IMR-90 (cell line): ENCODE measurements around the gene XYLB. TPM values are rescaled to one million over a fixed set of nuclear protein-coding genes. Genes with fewer than 3 reads are reported as not detected.

ENCODE experiments used
- ATAC-seq: fragments of 200-7000 bp; cut with Tn5 transposase; 2 replicates; pipeline ENCODE4 v1.9.1; 2020; ENCODE audit warnings: low read depth, mild to moderate bottlenecking, moderate library complexity
- BruUV-seq: library from RNA; stranded (reverse); fragments of 400-500 nt; replicated peaks from 2 replicates; lab custom pipeline; 2021; lab: Mats Ljungman, UMichigan
- CTCF ChIA-PET: fragments of 300-600 bp; formaldehyde crosslinking; extraction: SDS; loops from one replicate; lab custom pipeline; 2021; ENCODE audit warnings: antibody characterized with exemption; lab: Yijun Ruan, JAX
- POLR2A ChIA-PET: fragments of 300-600 bp; sonication (Branson Sonifier 250); formaldehyde crosslinking; loops from one replicate; lab custom pipeline; 2022; ENCODE audit warnings: antibody characterized with exemption; ENCODE audit not compliant: unreplicated experiment; lab: Charles Lee
- DNase-seq: peaks from one replicate; pipeline ENCODE4 v3.0.0; 2013
- H2AFZ ChIP-seq: replicated peaks from 2 replicates; pipeline ENCODE3; 2013; ENCODE audit warnings: low read length, mild to moderate bottlenecking; ENCODE audit not compliant: poor library complexity
- H2AK5ac ChIP-seq: 2 replicates; pipeline ENCODE4 v1.6.1; 2013; ENCODE audit warnings: low read depth, low read length, inconsistent platforms
- H2AK9ac ChIP-seq: replicated peaks from 2 replicates; pipeline ENCODE3; 2013; ENCODE audit warnings: mild to moderate bottlenecking, low read depth, low read length, moderate library complexity; ENCODE audit not compliant: poor library complexity
- H2BK120ac ChIP-seq: 2 replicates; pipeline ENCODE4 v1.6.1; 2013; ENCODE audit warnings: low read depth, low read length, inconsistent platforms
- H2BK15ac ChIP-seq: 3 replicates; pipeline ENCODE4 v1.6.1; 2013; ENCODE audit warnings: low read depth, low read length, inconsistent platforms
- H2BK20ac ChIP-seq: 2 replicates; pipeline ENCODE4 v1.6.1; 2013; ENCODE audit warnings: low read depth, mild to moderate bottlenecking, inconsistent platforms, low read length, moderate library complexity
- H2BK5ac ChIP-seq: 2 replicates; pipeline ENCODE4 v1.6.1; 2013; ENCODE audit warnings: mild to moderate bottlenecking, low read depth, low read length, inconsistent platforms; ENCODE audit not compliant: poor library complexity, severe bottlenecking
- H3K14ac ChIP-seq: replicated peaks from 2 replicates; pipeline ENCODE4 v1.6.1; 2013; ENCODE audit warnings: low read depth, low read length, inconsistent platforms
- H3K18ac ChIP-seq: 2 replicates; pipeline ENCODE4 v1.6.1; 2013; ENCODE audit warnings: low read depth, low read length, control low read depth
- H3K23ac ChIP-seq: 2 replicates; pipeline ENCODE4 v1.6.1; 2013; ENCODE audit warnings: low read depth, low read length, inconsistent platforms
- H3K27ac ChIP-seq: 2 replicates; pipeline ENCODE4 v1.5.1; 2013; ENCODE audit warnings: mild to moderate bottlenecking, control low read depth, low read length; ENCODE audit not compliant: insufficient read depth
- H3K27me3 ChIP-seq: 2 replicates; pipeline ENCODE4 v1.6.1; 2013; ENCODE audit warnings: low read length; ENCODE audit not compliant: control insufficient read depth, insufficient read depth
- H3K36me3 ChIP-seq: 2 replicates; pipeline ENCODE4 v1.6.1; 2013; ENCODE audit warnings: low read length, mixed read lengths; ENCODE audit not compliant: control insufficient read depth, insufficient read depth
- H3K4ac ChIP-seq: 2 replicates; pipeline ENCODE4 v1.6.1; 2013; ENCODE audit warnings: low read depth, low read length, inconsistent platforms
- H3K4me1 ChIP-seq: 2 replicates; pipeline ENCODE4 v1.6.1; 2013; ENCODE audit warnings: low read length, mixed read lengths; ENCODE audit not compliant: control insufficient read depth, insufficient read depth
- H3K4me2 ChIP-seq: 2 replicates; pipeline ENCODE4 v1.6.1; 2013; ENCODE audit warnings: low read depth, mild to moderate bottlenecking, control low read depth, low read length, moderate library complexity
- H3K4me3 ChIP-seq: 2 replicates; pipeline ENCODE4 v1.5.1; 2013; ENCODE audit warnings: low read depth, mild to moderate bottlenecking, control low read depth, low read length, moderate library complexity; ENCODE audit not compliant: insufficient read depth
- H3K56ac ChIP-seq: 2 replicates; pipeline ENCODE4 v1.6.1; 2013; ENCODE audit warnings: low read length, inconsistent platforms; ENCODE audit not compliant: insufficient read depth; ENCODE audit errors: extremely low read depth
- H3K79me1 ChIP-seq, 2 experiments: 2 replicates each; pipeline ENCODE4 v1.6.1; 2013; ENCODE audit warnings: low read length in 2 of 2, inconsistent platforms in 1 of 2, low read depth in 1 of 2
- H3K9ac ChIP-seq: 2 replicates; pipeline ENCODE4 v1.6.1; 2013; ENCODE audit warnings: low read depth, low read length, control low read depth
- H3K9me1 ChIP-seq: 2 replicates; pipeline ENCODE4 v1.6.1; 2013; ENCODE audit warnings: low read length, inconsistent platforms; ENCODE audit not compliant: insufficient read depth
- H3K9me3 ChIP-seq: 2 replicates; pipeline ENCODE4 v1.6.1; 2013; ENCODE audit warnings: low read length; ENCODE audit not compliant: control insufficient read depth, insufficient read depth
- H4K20me1 ChIP-seq: 2 replicates; pipeline ENCODE4 v1.6.1; 2013; ENCODE audit warnings: low read length, inconsistent platforms; ENCODE audit not compliant: insufficient read depth
- H4K5ac ChIP-seq: 2 replicates; pipeline ENCODE4 v1.6.1; 2013; ENCODE audit warnings: mild to moderate bottlenecking, low read depth, low read length, control low read depth
- H4K8ac ChIP-seq, 2 experiments: 2 replicates each; pipeline ENCODE4 v1.6.1; 2013; ENCODE audit warnings: low read depth in 2 of 2, low read length in 2 of 2, control low read depth in 1 of 2, inconsistent platforms in 1 of 2
- H4K91ac ChIP-seq: 2 replicates; pipeline ENCODE4 v1.6.1; 2013; ENCODE audit warnings: low read depth, low read length, inconsistent platforms; ENCODE audit not compliant: insufficient read depth
- BHLHE40 ChIP-seq: fragments of 150-350 bp; IDR thresholded peaks from 2 replicates; pipeline ENCODE4 v1.6.1; 2016; ENCODE audit warnings: mild to moderate bottlenecking, low read depth, low read length
- CEBPB ChIP-seq: IDR thresholded peaks from 2 replicates; pipeline ENCODE4 v1.6.1; 2012; ENCODE audit warnings: low read depth, low read length, improper control_type of control experiment
- CHD1 ChIP-seq: IDR thresholded peaks from 2 replicates; pipeline ENCODE4 v1.6.1; 2012; ENCODE audit warnings: low read depth, low read length, improper control_type of control experiment
- ELK1 ChIP-seq: fragments of 150-350 bp; IDR thresholded peaks from 2 replicates; pipeline ENCODE4 v1.6.1; 2016; ENCODE audit warnings: low read depth, mild to moderate bottlenecking, low read length, moderate library complexity, borderline replicate concordance
- FOS ChIP-seq: fragments of 150-350 bp; IDR thresholded peaks from 2 replicates; pipeline ENCODE4 v1.6.1; 2016; ENCODE audit warnings: low read depth, low read length
- MAFK ChIP-seq: IDR thresholded peaks from 2 replicates; pipeline ENCODE4 v1.6.1; 2012; ENCODE audit warnings: low read depth, low read length, improper control_type of control experiment
- MAZ ChIP-seq: IDR thresholded peaks from 2 replicates; pipeline ENCODE4 v1.6.1; 2012; ENCODE audit warnings: low read depth, mild to moderate bottlenecking, low read length, improper control_type of control experiment, moderate library complexity, borderline replicate concordance
- MXI1 ChIP-seq: IDR thresholded peaks from 2 replicates; pipeline ENCODE4 v1.6.1; 2012; ENCODE audit warnings: low read depth, mild to moderate bottlenecking, low read length, moderate library complexity, borderline replicate concordance
- NFE2L2 ChIP-seq: fragments of 150-350 bp; IDR thresholded peaks from 2 replicates; pipeline ENCODE4 v1.6.1; 2016; ENCODE audit warnings: low read depth, mild to moderate bottlenecking, low read length
- RAD21 ChIP-seq: IDR thresholded peaks from 2 replicates; pipeline ENCODE4 v1.6.1; 2012; ENCODE audit warnings: low read length, improper control_type of control experiment
- RCOR1 ChIP-seq: IDR thresholded peaks from 2 replicates; pipeline ENCODE4 v1.6.1; 2012; ENCODE audit warnings: mild to moderate bottlenecking, low read length, improper control_type of control experiment; ENCODE audit not compliant: insufficient replicate concordance
- RFX5 ChIP-seq: IDR thresholded peaks from 2 replicates; pipeline ENCODE4 v1.8.0; 2012; ENCODE audit warnings: low read depth, mild to moderate bottlenecking, low read length, moderate library complexity
- SMC3 ChIP-seq: fragments of 150-350 bp; IDR thresholded peaks from 2 replicates; pipeline ENCODE4 v1.6.1; 2016; ENCODE audit warnings: low read depth, mild to moderate bottlenecking, antibody characterized with exemption, low read length, moderate library complexity
- USF2 ChIP-seq: fragments of 150-350 bp; IDR thresholded peaks from 2 replicates; pipeline ENCODE4 v1.6.1; 2017; ENCODE audit warnings: mild to moderate bottlenecking, antibody characterized with exemption, low read length, low read depth
- WGBS, 2 experiments: methylation state at CpG; one replicate each; pipeline versions ENCODE4 v1.1.5 to v1.1.7; 2013; ENCODE audit warnings: missing lambda C conversion rate in 2 of 2; ENCODE audit not compliant: insufficient read length in 1 of 2; ENCODE audit errors: extremely low coverage in 2 of 2; 5-methylcytosine and 5-hydroxymethylcytosine counted together
- dilution Hi-C: fragments of 300-500 bp; cut with HindIII; formaldehyde crosslinking; loops from one replicate; pipeline ENCODE4 v1.14.3; 2018; ENCODE audit warnings: low sequenced_read_pairs; ENCODE audit not compliant: unreplicated experiment
- in situ Hi-C: fragments of 300-500 bp; cut with MboI; formaldehyde crosslinking; loops from 3 replicates; pipeline ENCODE4 v1.14.3; 2019; ENCODE audit warnings: low sequenced_read_pairs, inconsistent platforms, mixed read lengths
- intact Hi-C: fragments of 100-400 bp; cut with micrococcal nuclease; formaldehyde crosslinking; loops from 2 replicates; pipeline ENCODE4 v1.10.0; 2022
- polyA plus RNA-seq, 3 experiments: library from polyadenylated mRNA; depleted of rRNA; stranded (reverse); fragments of >200 nt; gene quantifications; 2 replicates each; pipeline ENCODE4 v1.2.3, GENCODE V29; 2012; ENCODE audit warnings: low replicate concordance in 1 of 3
- total RNA-seq: library from RNA; depleted of rRNA; stranded (reverse); fragments of >200 nt; gene quantifications from 2 replicates; pipeline ENCODE4 v1.2.3, GENCODE V29; 2012

Gene XYLB
- total and polyA plus RNA-seq, 2 of the 4 experiments (the other 2 are of a cell fraction), result 3.0 to 3.4 TPM

GRCh38 chr3:38367779-38368178, 21.2 kb downstream of the XYLB start:
- ATAC-seq, result no peak
- in situ Hi-C loops (no loop called here), dilution Hi-C loops (loop anchor here (25.0 kb wide), 1 partner anchor 120 kb away; the partner anchor contains the start of gene EXOG), intact Hi-C loops (no loop called here)
- Histone ChIP-seq H3K79me1 (no peaks in the 10 kb centered on the region), H3K4me2 (no peak overlapping the region), H3K56ac (no peak overlapping the region), H4K20me1 (no peaks in the 10 kb centered on the region), H3K4me3 (no peak overlapping the region), H3K9ac (no peak overlapping the region), H3K9me1 (peaks cover 4% of the 10 kb centered on the region; the same call in 1 of the 2 replicates), H3K4ac (no peak overlapping the region), H3K18ac (no peak overlapping the region), H2AK9ac (no peak overlapping the region), H3K36me3 (peaks cover 7% of the 10 kb centered on the region), H3K9me3 (no peaks in the 10 kb centered on the region), H2AK5ac (no peak overlapping the region), H4K8ac (no peak overlapping the region), H2AFZ (no peak overlapping the region), H2BK120ac (no peak overlapping the region), H4K91ac (no peak overlapping the region), H3K4me1 (no peaks in the 10 kb centered on the region), H3K23ac (no peak overlapping the region), H3K27ac (no peak overlapping the region), H4K5ac (no peak overlapping the region), H3K27me3 (no peaks in the 10 kb centered on the region), H2BK20ac (no peak overlapping the region), H3K14ac (no peak overlapping the region), H2BK15ac (no peak overlapping the region), H2BK5ac (no peak overlapping the region)
- no peak for TF ChIP-seq CEBPB
- no peak for TF ChIP-seq NFE2L2
- no peak for TF ChIP-seq CHD1
- TF ChIP-seq MXI1, result no peak
- TF ChIP-seq SMC3, result no peak
- no peak for TF ChIP-seq MAZ
- no peak for TF ChIP-seq MAFK
- TF ChIP-seq USF2, result no peak
- no peak for TF ChIP-seq RAD21
- no peak for TF ChIP-seq RCOR1
- TF ChIP-seq RFX5, result no peak
- no peak for TF ChIP-seq FOS
- TF ChIP-seq BHLHE40, result no peak
- no peak for TF ChIP-seq ELK1
- DNase-seq, result no peak
- POLR2A ChIA-PET, result no interaction called here
- CTCF ChIA-PET, result interaction anchor here (1.0 kb wide), 1 partner anchor 12 kb away, joined by 3 read pairs; no protein-coding TSS in a partner anchor
- no TSS peak for BruUV-seq
- no CpG with 5 or more reads among the region's 3 CpGs for WGBS, 2 experiments
